Measurements from ENCODE around the gene MAST4.
"Not testable (repeated sequence)": the region's sequence is repeated elsewhere in the genome, so short reads cannot be mapped to it uniquely, and the experiment has no call there.

The MAST4 gene

DNA sequence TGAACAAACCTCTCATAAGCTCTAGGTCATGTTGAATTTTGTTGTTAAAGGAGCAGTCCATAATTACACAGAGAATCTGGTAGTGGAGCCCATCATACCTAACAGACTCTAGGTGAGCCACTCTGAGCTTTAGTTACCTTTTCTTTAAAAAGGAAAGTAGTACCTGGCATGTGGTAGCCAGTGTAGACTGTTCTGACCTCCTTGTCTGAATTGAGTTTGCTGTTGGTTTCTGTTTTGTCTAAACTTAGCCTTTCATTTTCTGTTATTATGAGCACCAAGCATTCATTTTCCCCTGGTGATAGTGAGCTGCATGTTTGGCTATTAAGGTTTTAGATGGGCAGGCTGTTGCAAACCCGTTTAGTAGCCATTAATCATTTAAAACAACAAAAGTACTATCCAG is 112.2 kb downstream of the MAST4 start:
- DNase-seq = no peak

DNA sequence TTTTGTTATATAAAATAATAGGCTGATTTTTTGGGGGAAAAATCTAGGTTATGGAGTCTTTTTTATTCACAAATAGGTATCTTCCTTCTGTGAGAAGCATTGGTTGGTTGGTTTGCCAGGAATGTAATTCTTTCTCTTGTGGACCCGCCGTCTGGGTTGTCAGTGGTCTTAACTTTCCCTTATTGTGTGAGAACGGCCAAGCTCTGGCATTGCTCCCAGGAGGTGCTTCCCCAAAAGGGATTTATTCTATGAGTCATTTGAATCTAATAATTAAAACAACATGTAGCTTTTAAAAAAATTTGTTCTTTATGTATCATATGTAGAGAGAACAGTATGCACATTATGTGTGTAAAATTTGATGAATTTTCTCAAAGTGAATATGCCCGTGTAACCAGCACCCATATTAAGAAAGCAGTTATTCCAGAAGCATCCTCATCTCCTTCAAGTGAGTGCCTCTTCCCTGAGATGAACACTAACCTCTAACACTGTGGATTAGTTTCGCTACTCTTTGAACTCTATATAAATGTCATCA is 114.4 kb downstream of the MAST4 start:
- no peak for DNase-seq

DNA sequence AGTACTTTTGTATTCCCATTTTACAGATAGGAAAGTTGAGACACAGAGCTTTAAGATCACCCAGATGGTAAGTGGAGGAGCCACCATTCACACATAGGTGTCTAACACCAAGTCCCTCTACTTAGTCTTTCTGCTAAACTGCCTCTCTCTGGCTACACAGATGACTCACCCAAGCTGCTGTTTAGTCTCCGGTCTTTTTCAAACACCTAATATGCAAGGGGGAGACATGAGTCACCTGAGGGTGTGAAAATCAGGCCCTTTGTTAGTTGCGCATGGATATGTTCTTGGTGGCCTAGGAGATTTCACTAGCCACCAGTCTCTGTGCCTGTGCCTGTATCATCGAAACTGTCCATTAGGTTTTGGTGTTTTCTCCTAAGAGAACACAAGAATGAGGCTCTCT is 117.8 kb downstream of the MAST4 start:
- DNase-seq = no peak

DNA sequence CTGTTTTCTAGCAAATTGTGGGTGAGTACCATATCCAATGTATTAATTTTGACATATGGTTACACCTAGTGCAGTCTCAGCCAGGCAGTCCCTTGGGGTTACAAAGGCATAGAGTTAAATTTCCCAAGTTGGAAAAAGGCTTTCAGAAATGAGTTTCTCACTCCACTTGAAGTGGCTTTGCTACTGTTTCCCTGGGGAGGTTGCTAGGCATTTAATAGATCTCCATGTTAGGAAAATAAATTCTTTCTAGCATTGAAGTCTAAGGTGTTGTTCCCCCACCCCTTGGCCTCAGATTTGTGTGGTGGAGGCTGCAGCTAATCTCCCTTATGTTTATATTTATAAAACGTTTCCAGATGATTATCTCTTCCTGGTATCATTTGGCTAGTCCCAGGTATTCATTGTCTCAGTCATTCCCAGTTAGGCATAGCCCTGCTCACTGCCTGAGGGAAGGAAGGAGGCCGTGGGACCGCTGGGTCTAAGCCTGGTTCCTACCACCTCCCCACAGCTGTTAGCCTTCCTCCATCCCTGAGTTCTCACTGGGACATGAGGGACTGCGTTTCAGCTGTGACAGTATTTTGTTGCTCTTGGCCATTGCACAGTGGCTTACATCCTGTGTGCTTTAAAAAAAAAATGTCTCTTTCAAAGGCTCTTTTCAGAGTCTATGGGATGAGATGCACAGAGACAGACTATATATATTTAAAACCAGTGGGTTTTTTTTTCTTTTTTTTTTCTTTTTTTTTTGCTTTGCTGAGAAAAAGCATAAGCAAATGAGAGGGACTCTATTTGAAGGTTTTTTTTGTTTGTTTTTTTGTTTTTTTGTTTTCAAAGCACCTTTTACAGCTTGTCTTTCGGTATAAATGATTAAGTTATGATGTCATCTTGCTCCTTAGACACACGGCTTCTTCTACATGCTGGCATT is 121.5 kb downstream of the MAST4 start:
- DNase-seq = no peak

DNA sequence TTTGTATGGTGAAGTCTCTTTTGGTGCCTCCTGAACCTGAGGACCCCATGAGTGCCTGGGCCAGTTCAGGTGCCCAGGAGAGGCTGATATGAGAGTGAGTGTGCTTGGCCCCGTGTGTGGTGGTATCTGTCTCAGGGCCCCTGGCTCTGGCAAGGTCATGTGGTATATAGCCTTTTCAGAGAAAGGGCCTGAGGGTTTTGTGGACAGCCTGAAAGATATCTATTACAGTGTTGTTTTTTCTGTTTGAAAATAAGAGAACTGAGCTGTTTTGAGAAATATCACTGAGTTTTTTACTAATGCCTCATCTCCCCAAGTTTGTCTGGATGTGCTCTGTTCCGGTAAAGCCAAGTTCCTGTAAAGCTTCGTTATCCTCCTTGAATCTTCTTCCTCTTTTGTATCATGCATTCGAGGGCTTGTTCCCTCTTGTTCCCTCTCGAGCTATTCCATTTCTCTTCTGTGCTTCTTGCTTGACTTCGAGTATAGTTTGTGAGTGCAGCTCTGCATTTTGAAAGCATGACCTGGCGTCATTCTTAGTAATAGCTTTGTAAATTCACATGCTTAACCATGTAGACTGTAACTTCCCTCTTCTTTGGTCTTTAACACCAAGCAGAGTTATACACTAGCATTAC is 122.3 kb downstream of the MAST4 start:
- no peak for DNase-seq

- DNase-seq = no peak
Observed at GRCh38 chr5:66720780-66721179, 124.6 kb downstream of the MAST4 start.

- DNase-seq = no peak
Observed at GRCh38 chr5:66722686-66723085, 126.5 kb downstream of the MAST4 start.

DNA sequence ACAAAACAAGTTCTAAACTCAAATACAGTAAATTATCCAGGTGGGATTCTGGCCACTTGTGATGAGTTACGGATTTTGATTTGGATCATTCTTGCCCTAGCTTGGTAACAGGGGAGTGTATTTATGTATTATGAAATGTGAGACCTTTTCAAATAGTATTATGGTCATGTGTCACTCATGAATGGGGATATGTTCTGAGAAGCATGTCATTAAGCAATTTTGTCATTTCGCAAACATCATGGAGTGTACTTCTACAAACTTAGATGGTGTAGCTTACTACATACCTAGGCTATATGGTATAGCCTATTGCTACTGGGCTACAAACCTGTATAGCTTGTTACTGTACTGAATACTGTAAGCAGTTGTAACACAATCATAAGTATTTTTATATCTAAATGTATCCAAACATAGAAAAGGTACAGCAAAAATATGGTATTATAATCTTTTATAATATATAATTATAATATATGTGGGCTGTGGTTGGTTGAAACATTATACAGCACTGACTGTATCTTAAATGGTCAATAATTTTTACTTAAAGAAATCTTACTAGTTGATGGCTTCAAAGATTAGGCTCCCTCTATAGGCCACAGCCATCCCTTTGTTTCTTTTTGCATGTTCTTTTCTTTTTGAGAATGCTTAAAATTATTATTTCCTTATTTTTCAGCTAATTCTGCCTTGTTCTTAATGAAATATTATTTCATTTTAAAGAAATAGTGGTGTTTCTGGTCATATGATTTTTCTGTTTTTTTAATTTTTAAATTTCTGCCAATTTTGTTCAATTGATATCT is 128.4 kb downstream of the MAST4 start:
- no peak for DNase-seq

DNA sequence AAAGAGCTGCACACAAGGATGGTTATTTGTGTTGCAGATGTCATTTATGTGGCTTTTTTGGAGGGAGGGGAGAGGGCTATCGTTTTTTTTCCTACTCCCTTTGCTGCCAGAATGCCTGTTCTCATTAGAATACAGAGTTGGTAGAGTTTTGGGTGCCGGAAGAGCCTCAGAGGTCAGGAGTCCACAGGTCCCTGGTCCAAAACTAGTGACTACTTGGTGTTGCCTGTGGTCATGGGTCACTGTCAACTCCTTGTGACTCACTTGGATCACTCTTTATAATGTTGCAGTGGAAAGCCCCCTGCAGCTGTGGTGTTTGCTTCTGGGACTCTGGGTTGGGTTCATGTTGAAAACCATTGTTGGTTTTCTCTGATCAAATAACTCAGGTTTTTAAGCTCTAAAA is 131.4 kb downstream of the MAST4 start:
- DNase-seq = no peak

DNA sequence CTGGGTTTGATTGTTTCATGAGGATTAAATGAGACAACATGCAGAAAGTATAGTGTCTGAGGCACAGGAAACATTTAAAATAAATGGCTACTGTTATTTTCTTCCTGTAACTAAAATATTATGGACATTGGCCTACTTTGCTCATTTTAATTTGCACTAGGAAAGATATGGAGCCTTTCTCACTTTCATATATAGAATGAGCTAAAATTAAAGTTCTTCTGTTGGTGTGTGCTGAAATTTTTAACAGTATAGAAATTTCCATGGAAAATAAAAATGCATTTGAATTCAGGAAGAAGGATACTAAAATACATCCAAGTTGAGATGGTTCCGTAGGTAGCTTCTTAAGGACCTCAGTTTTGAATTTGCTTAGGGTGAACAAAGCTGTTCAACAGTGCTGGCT is 131.9 kb downstream of the MAST4 start:
- DNase-seq = no peak

DNA sequence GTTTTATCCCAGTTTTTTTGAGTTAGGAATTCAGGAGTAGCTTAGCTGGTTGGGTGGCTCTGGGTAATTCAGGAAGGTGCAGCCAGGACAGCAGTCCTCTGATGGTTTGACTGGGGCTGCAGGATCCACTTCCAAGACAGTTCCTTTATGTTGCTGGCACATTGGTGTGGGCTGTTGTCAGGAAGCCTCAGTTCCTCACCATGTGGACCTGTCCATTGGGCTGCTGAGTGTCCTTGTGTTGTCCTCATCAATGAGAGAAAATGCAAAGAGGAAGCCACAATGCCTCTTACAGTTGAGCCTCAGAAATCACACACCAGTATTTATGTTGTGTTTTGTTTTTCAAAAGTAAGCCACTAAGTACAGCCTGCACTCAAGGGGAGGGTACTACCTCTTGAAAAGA is 140.9 kb downstream of the MAST4 start:
- DNase-seq = no peak

GRCh38 chr5:66738136-66738535 is 141.9 kb downstream of the MAST4 start:
- DNase-seq = no peak

DNA sequence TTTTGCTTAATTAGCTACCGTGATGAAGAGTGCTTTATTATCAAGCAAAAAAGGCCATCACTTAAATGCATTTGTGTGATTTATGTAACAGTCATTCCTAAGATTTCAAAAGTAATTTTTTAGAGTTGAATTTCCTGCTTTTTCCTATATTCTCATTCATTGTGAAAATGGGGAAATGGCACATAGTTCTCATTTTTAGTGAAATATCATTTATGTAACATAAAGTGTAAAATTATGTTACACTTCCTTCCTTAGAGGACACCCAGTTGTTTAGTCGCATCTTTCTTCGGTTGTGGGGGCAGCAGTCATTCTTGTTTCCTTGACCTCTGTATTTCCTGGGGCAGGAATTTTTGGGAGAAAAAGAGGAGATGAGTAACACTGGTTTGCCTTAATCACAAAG is 142.8 kb downstream of the MAST4 start:
- no peak for DNase-seq

GRCh38 chr5:66739951-66740350 is 143.8 kb downstream of the MAST4 start:
- DNase-seq = no peak

GRCh38 chr5:66741394-66741793 is 145.2 kb downstream of the MAST4 start:
- DNase-seq = no peak

DNA sequence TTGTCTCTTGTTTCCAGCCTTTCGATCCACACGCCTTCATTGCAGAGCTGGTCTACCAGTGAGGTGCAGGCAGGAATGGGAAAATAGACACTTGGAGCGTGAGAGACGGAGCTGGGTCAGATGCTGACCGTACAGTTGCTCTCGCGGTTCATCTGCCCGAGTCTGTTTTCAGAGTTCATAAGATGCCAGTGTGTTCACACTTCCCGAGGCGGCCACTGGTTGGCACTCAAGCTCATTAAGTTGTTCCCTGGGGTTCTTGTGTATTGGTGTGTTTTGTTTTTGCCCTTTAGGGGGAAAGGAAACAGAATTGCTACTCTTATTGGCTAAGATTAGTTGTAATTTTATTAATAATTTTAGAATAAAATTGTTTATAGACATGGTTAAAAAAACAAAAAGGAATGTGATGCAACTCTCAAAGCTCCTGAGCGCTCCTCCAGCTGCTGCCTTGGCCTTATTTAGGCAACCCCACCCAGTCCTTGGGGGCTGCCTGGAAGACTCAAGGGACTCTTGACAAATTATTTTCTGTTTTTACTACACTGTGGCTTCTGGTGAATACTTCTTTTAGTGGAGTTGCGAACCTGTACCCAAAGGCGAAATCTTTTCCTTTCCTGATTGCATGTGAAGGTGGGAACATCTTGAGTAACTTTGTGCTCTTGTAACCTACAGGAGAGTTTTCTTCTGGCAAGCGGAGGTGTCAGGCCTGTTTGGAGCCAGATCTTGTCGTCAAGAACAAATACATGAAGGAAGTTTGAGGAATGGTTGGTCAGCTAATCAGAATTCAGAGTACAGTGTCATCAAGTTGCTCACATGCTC is 146.1 kb downstream of the MAST4 start:
- DNase-seq = no peak

DNA sequence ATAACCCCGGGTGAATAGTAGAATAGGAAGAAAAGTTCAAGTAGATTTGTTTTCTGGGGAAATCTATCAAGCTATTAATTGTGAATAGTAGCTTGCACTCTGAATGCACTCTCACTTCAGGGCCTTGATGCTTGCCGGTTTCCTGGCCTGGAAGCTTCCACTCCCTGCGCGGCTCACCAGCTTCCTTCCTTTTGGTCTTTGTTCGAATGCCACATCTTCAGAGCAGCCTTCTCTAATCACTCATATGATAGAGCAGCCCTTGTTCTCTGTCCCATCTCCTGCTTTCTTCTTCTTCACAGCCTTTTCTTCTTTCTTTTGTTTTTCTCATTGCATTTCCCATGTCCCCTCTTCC is 146.7 kb downstream of the MAST4 start:
- DNase-seq = no peak

DNA sequence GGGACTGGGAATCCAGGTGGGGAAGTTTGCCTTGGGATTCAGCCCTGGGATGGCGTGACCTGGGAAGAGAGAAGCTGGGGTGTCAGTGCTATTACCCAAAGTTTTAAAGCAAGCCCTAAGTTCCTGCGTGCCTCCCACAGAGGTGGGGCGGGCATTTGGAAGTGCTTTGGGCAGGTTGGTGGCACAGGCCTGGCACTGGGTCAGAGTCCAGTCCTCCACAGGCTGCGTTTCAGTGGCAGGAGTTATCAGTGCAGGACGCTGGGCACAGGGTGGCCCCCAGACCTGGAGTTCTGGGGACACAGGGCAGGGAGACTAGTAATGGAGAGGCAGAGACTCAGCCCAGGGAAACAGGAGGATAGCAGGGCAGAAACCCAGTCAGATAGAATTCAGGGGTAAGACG is 147.2 kb downstream of the MAST4 start:
- no peak for DNase-seq

GRCh38 chr5:66744040-66744439 is 147.8 kb downstream of the MAST4 start:
- DNase-seq = no peak

GRCh38 chr5:66745297-66745696 is 149.1 kb downstream of the MAST4 start:
- no peak for DNase-seq

DNA sequence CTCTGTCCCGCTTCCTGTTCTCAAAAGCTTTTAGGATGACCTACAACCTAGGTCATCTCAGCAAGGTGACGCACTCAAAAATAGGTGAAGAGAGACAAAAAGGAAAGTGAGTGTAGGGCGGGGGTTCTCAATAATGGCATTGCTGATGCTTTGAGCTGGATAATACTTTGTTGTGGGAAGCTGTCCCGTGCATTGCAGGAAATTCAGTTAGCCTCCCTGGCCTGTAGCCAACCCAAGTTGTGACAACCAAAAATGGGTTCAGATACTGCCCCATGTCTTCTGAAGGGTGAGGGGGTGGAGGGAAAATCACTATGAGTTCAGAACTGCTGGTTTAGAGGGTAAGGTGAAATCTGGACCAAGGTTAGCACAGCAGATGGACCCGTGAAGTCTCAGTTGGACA is 151.4 kb downstream of the MAST4 start:
- DNase-seq = no peak

GRCh38 chr5:66752668-66753067 is 156.5 kb downstream of the MAST4 start:
- not testable (repeated sequence) for DNase-seq

Data from activated gamma-delta T cell treated with Interleukin-2 at 50 U/mL for 16 hours (primary cell).